DND-41 (cell line): ENCODE results near the gene PXK.

Experiments
- ATAC-seq: fragments of 200-7000 bp; cut with Tn5 transposase; 3 replicates; pipeline ENCODE4 v1.9.1; 2021; ENCODE audit warnings: low read depth; ENCODE audit not compliant: insufficient read depth
- DNase-seq: peaks from one replicate; pipeline ENCODE4 v3.0.0-alpha.2; 2020
- H2AFZ ChIP-seq: 2 replicates; pipeline ENCODE4 v1.6.0; 2012; ENCODE audit warnings: low read depth, low read length
- H3K27ac ChIP-seq: 2 replicates; pipeline ENCODE4 v1.5.1; 2012; ENCODE audit warnings: low read length, inconsistent platforms
- H3K27me3 ChIP-seq: fragments of 200-600 bp; sonication (generic); 2 replicates; pipeline ENCODE4 v1.6.0; 2012; ENCODE audit warnings: low read length, mild to moderate bottlenecking, inconsistent platforms; ENCODE audit not compliant: insufficient read depth, poor library complexity
- H3K36me3 ChIP-seq: 2 replicates; pipeline ENCODE4 v1.5.1; 2012; ENCODE audit warnings: low read length, inconsistent platforms; ENCODE audit not compliant: insufficient read depth
- H3K4me1 ChIP-seq: 2 replicates; pipeline ENCODE4 v1.5.1; 2012; ENCODE audit warnings: mild to moderate bottlenecking, low read length; ENCODE audit not compliant: insufficient read depth
- H3K4me2 ChIP-seq: 2 replicates; pipeline ENCODE4 v1.6.0; 2012; ENCODE audit warnings: mild to moderate bottlenecking, moderate library complexity, low read length, inconsistent platforms; ENCODE audit not compliant: insufficient read depth
- H3K4me3 ChIP-seq, 2 experiments: fragments of 200-600 bp in 1 of 2; shearing (Covaris generic) in 1 of 2; 2 replicates each; pipeline ENCODE4 v1.5.1; 2012 to 2016; ENCODE audit warnings: inconsistent platforms in 2 of 2, low read length in 2 of 2, mild to moderate bottlenecking in 2 of 2, low read depth in 1 of 2, moderate library complexity in 1 of 2
- H3K79me2 ChIP-seq: 2 replicates; pipeline ENCODE4 v1.6.0; 2012; ENCODE audit warnings: low read length, inconsistent platforms; ENCODE audit not compliant: insufficient read depth
- H3K9ac ChIP-seq: 2 replicates; pipeline ENCODE4 v1.6.0; 2012; ENCODE audit warnings: low read depth, mild to moderate bottlenecking, inconsistent platforms, low read length, moderate library complexity
- H3K9me3 ChIP-seq: 2 replicates; pipeline ENCODE4 v1.5.1; 2012; ENCODE audit warnings: low read length, moderate library complexity, mild to moderate bottlenecking, inconsistent platforms; ENCODE audit not compliant: insufficient read depth, severe bottlenecking
- H4K20me1 ChIP-seq: 2 replicates; pipeline ENCODE4 v1.6.0; 2012; ENCODE audit warnings: low read length; ENCODE audit not compliant: insufficient read depth
- CTCF ChIP-seq: IDR thresholded peaks from 2 replicates; pipeline ENCODE4 v1.5.1; 2012; ENCODE audit warnings: borderline replicate concordance, low read length, moderate library complexity, mild to moderate bottlenecking; ENCODE audit not compliant: poor library complexity, severe bottlenecking; ENCODE audit errors: extremely low read depth
- EZH2 ChIP-seq: IDR thresholded peaks from 3 replicates; pipeline ENCODE4 v1.6.1; 2012; ENCODE audit warnings: borderline replicate concordance, low read depth, mild to moderate bottlenecking, moderate library complexity, low read length, inconsistent platforms; ENCODE audit not compliant: severe bottlenecking

PXK gene

GRCh38 chr3:58355179-58355578 is 22.5 kb downstream of the PXK start:
- H3K36me3 ChIP-seq, result peaks cover 19% of the 10 kb centered on the region
- no peak overlapping the region for H3K4me2 ChIP-seq
- H3K79me2 ChIP-seq, result peaks cover 96% of the 10 kb centered on the region
- H3K27ac ChIP-seq, result peak overlapping the region; percentile 78
- H3K4me1 ChIP-seq, result peaks cover 61% of the 10 kb centered on the region
- no peak overlapping the region for H2AFZ ChIP-seq
- TF ChIP-seq EZH2 (no peak), CTCF (no peak)
- H4K20me1 ChIP-seq, result peaks cover 21% of the 10 kb centered on the region; the same call in 1 of the 2 replicates
- no peak for DNase-seq
- H3K27me3 ChIP-seq, result no peaks in the 10 kb centered on the region
- H3K4me3 ChIP-seq, result no peak overlapping the region
- no peaks in the 10 kb centered on the region for H3K9me3 ChIP-seq
- peak overlapping the region; percentile 58; the same call in 1 of the 2 replicates for H3K9ac ChIP-seq
- ATAC-seq, result no peak

GRCh38 chr3:58356054-58356453 is 23.4 kb downstream of the PXK start:
- H3K4me2 ChIP-seq, result no peak overlapping the region; the same call in 1 of the 2 replicates
- H4K20me1 ChIP-seq, result peaks cover 21% of the 10 kb centered on the region; the same call in 1 of the 2 replicates
- peaks cover 19% of the 10 kb centered on the region for H3K36me3 ChIP-seq
- H3K79me2 ChIP-seq, result peaks cover 96% of the 10 kb centered on the region
- H2AFZ ChIP-seq, result no peak overlapping the region
- H3K27ac ChIP-seq, result peak overlapping the region; percentile 78
- no peaks in the 10 kb centered on the region for H3K9me3 ChIP-seq
- TF ChIP-seq EZH2, result no peak
- TF ChIP-seq CTCF, result no peak
- peak overlapping the region; percentile 58 for H3K9ac ChIP-seq
- DNase-seq (no peak), ATAC-seq (no peak)
- H3K4me3 ChIP-seq, result no peak overlapping the region
- no peaks in the 10 kb centered on the region for H3K27me3 ChIP-seq
- peaks cover 52% of the 10 kb centered on the region for H3K4me1 ChIP-seq

DNA sequence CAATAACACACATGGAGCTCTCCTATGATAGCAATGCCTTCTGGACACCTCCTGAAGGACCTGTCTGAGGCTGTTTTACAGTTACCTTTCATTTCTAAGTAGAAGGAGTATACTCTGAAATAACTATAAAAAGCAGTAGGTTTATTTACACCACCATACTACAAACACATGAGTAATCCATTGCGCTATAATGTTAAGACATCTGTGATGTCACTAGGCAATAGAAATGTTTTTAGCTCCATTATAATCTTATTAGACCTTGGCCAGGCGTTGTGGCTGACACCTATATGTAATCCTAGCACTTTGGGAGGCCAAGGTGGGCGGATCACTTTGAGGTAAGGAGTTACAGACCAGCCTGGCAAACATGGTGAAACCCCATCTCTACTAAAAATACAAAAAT is 24.7 kb downstream of the PXK start:
- Histone ChIP-seq H3K4me2 (no peak overlapping the region), H3K9me3 (no peaks in the 10 kb centered on the region), H3K4me3 (no peak overlapping the region), H4K20me1 (peaks cover 23% of the 10 kb centered on the region; the same call in 1 of the 2 replicates), H2AFZ (no peak overlapping the region), H3K9ac (no peak overlapping the region), H3K27ac (0 out of 2 replicates have a peak overlapping the region, but pooled peaks have one; percentile 10), H3K79me2 (peaks cover 96% of the 10 kb centered on the region), H3K36me3 (peaks cover 14% of the 10 kb centered on the region), H3K4me1 (peaks cover 39% of the 10 kb centered on the region), H3K27me3 (no peaks in the 10 kb centered on the region)
- TF ChIP-seq CTCF, result no peak
- TF ChIP-seq EZH2, result no peak
- DNase-seq (no peak), ATAC-seq (no peak)
